DMS153 (cell line): ENCODE data around the gene NPS.

ENCODE experiments used
- DNase-seq: peaks from one replicate; lab custom pipeline; 2025; lab: John Stamatoyannopoulos, UW

NPS gene

GRCh38 chr10:127549009-127549408, at the start of gene NPS:
TSS of gene NPS (plus strand) at chr10:127549309. CDS start at chr10:127549369, 60 bp downstream.
- DNase-seq: no peak

GRCh38 chr10:127500127-127500526, 49.0 kb upstream of the NPS start:
- no peak for DNase-seq

- DNase-seq: no peak
These were observed 43.0 kb upstream of the NPS start for GRCh38 chr10:127506094-127506493.

- no peak for DNase-seq
These were observed 26.8 kb upstream of the NPS start for GRCh38 chr10:127522298-127522697.

- DNase-seq: no peak
These were observed 25.6 kb upstream of the NPS start for GRCh38 chr10:127523476-127523875.

GRCh38 chr10:127524229-127524628, 24.9 kb upstream of the NPS start:
- no peak for DNase-seq

- DNase-seq: no peak
These were observed 24.0 kb upstream of the NPS start for GRCh38 chr10:127524908-127525665.

GRCh38 chr10:127525686-127526085, 23.4 kb upstream of the NPS start:
- no peak for DNase-seq

GRCh38 chr10:127526161-127526560, 22.9 kb upstream of the NPS start:
- no peak for DNase-seq

GRCh38 chr10:127527320-127527719, 21.8 kb upstream of the NPS start:
- no peak for DNase-seq

GRCh38 chr10:127527891-127528290, 21.2 kb upstream of the NPS start:
- no peak for DNase-seq

GRCh38 chr10:127532193-127532592, 16.9 kb upstream of the NPS start:
- no peak for DNase-seq

GRCh38 chr10:127532659-127533058, 16.4 kb upstream of the NPS start:
- DNase-seq: no peak

GRCh38 chr10:127534074-127534473, 15.0 kb upstream of the NPS start:
- no peak for DNase-seq

GRCh38 chr10:127534496-127534895, 14.6 kb upstream of the NPS start:
- no peak for DNase-seq

GRCh38 chr10:127535802-127536515, 13.2 kb upstream of the NPS start:
- DNase-seq: no peak

- no peak for DNase-seq
These were observed 11.9 kb upstream of the NPS start for GRCh38 chr10:127536972-127537760.

- no peak for DNase-seq
These were observed 11.2 kb upstream of the NPS start for GRCh38 chr10:127537924-127538323.

GRCh38 chr10:127548022-127548421, 1.1 kb upstream of the NPS start:
- no peak for DNase-seq

GRCh38 chr10:127550861-127551260, 1.8 kb downstream of the NPS start:
- no peak for DNase-seq

- no peak for DNase-seq
These were observed 3.3 kb downstream of the NPS start for GRCh38 chr10:127552446-127552845.

GRCh38 chr10:127553417-127553816, 4.3 kb downstream of the NPS start:
- DNase-seq: no peak

- DNase-seq: no peak
These were observed 7.8 kb downstream of the NPS start for GRCh38 chr10:127556916-127557315.
